Endothelial cell of umbilical vein (primary cell): ENCODE results near the gene ATP8A2. TPM values are rescaled to one million over a fixed set of nuclear protein-coding genes. Genes with fewer than 3 reads are reported as not detected.

ENCODE experiments used
- BruUV-seq: library from RNA; stranded (reverse); fragments of 400-500 nt; replicated peaks from 2 replicates; lab custom pipeline; 2021; lab: Mats Ljungman, UMichigan
- CTCF ChIA-PET: fragments of 300-600, 350-600 bp; sonication (Branson Sonifier 250); formaldehyde crosslinking; loops from one replicate; lab custom pipeline; 2021; ENCODE audit warnings: antibody characterized with exemption, inconsistent platforms; lab: Charles Lee
- POLR2A ChIA-PET: fragments of 300-600, 350-600 bp; sonication (Branson Sonifier 250); formaldehyde crosslinking; loops from one replicate; lab custom pipeline; 2021; ENCODE audit warnings: antibody characterized with exemption, inconsistent platforms; lab: Charles Lee
- DNase-seq: peaks from one replicate; pipeline ENCODE4 v3.0.0-alpha.2; 2011; ENCODE audit warnings: low read depth, low spot score
- FAIRE-seq: peaks from 2 replicates; lab custom pipeline; 2011; peaks lifted over from hg19 to GRCh38; lab: Jason Lieb, UNC
- H2AFZ ChIP-seq: 2 replicates; pipeline ENCODE4 v1.6.0; 2012; ENCODE audit warnings: low read depth, low read length, control low read depth, inconsistent platforms
- H3K27ac ChIP-seq: 2 replicates; pipeline ENCODE4 v1.5.1; 2011; ENCODE audit warnings: low read depth, mild to moderate bottlenecking, control low read depth, low read length, moderate library complexity; ENCODE audit not compliant: insufficient read depth
- H3K27me3 ChIP-seq, 2 experiments: 2 replicates each; pipeline versions ENCODE4 v1.6.0 to v1.6.1; 2011; ENCODE audit warnings: low read length in 2 of 2, mixed read lengths in 1 of 2; ENCODE audit not compliant: control insufficient read depth in 2 of 2, insufficient read depth in 2 of 2
- H3K36me3 ChIP-seq, 2 experiments: 2 replicates in 1 of 2; 3 replicates in 1 of 2; pipeline ENCODE4 v1.5.1; 2011; ENCODE audit warnings: low read length in 2 of 2, mild to moderate bottlenecking in 1 of 2, moderate library complexity in 1 of 2; ENCODE audit not compliant: control insufficient read depth in 2 of 2, insufficient read depth in 2 of 2; ENCODE audit errors: extremely low read depth in 1 of 2
- H3K4me1 ChIP-seq: 3 replicates; pipeline ENCODE4 v1.5.1; 2011; ENCODE audit warnings: mild to moderate bottlenecking, low read length; ENCODE audit not compliant: control insufficient read depth, insufficient read depth; ENCODE audit errors: extremely low read depth
- H3K4me2 ChIP-seq: 2 replicates; pipeline ENCODE4 v1.6.1; 2011; ENCODE audit warnings: low read length, control low read depth, mixed read lengths; ENCODE audit not compliant: insufficient read depth
- H3K4me3 ChIP-seq, 3 experiments: fragments of 200-600 bp in 1 of 3; sonication (generic), shearing (Covaris generic) in 1 of 3; replicated peaks in 1 of 3; 2 replicates each; pipeline ENCODE4 v1.5.1; 2011 to 2016; ENCODE audit warnings: control low read depth in 3 of 3, low read length in 3 of 3, mild to moderate bottlenecking in 2 of 3, inconsistent platforms in 1 of 3, low read depth in 1 of 3, moderate library complexity in 1 of 3; ENCODE audit not compliant: insufficient read depth in 1 of 3
- H3K79me2 ChIP-seq: 2 replicates; pipeline ENCODE4 v1.6.0; 2012; ENCODE audit warnings: low read length, inconsistent platforms; ENCODE audit not compliant: control insufficient read depth, insufficient read depth
- H3K9ac ChIP-seq: replicated peaks from 2 replicates; pipeline ENCODE3; 2011; ENCODE audit warnings: low read length, control low read depth; ENCODE audit not compliant: insufficient read depth; ENCODE audit errors: extremely low read depth
- H3K9me1 ChIP-seq: replicated peaks from 3 replicates; pipeline ENCODE4 v1.6.0; 2011; ENCODE audit warnings: mild to moderate bottlenecking, low read length; ENCODE audit not compliant: control insufficient read depth, insufficient read depth; ENCODE audit errors: extremely low read depth
- H3K9me3 ChIP-seq: replicated peaks from 2 replicates; pipeline ENCODE4 v1.5.1; 2012; ENCODE audit warnings: low read length, inconsistent platforms; ENCODE audit not compliant: control insufficient read depth, insufficient read depth
- H4K20me1 ChIP-seq: replicated peaks from 2 replicates; pipeline ENCODE3; 2011; ENCODE audit warnings: mild to moderate bottlenecking, low read length; ENCODE audit not compliant: control insufficient read depth, insufficient read depth; ENCODE audit errors: extremely low read depth
- CTCF ChIP-seq, 2 donors: IDR thresholded peaks; 1 replicate in 1 of 2; 2 replicates in 1 of 2; pipeline ENCODE4 v1.5.1; 2011; ENCODE audit warnings: low read length in 2 of 2, mild to moderate bottlenecking in 2 of 2, moderate library complexity in 2 of 2, control low read depth in 1 of 2, inconsistent platforms in 1 of 2, low read depth in 1 of 2; ENCODE audit not compliant: insufficient read depth in 1 of 2; ENCODE audit errors: extremely low read depth in 1 of 2
- EZH2 ChIP-seq: IDR thresholded peaks from 2 replicates; pipeline ENCODE4 v1.6.1; 2012; ENCODE audit warnings: borderline replicate concordance, low read depth, mild to moderate bottlenecking, moderate library complexity, low read length, inconsistent platforms; ENCODE audit not compliant: severe bottlenecking
- FOS ChIP-seq: IDR thresholded peaks from 2 replicates; pipeline ENCODE4 v1.6.1; 2011; ENCODE audit warnings: mild to moderate bottlenecking, low read length, moderate library complexity, borderline replicate concordance; ENCODE audit not compliant: insufficient read depth
- GATA2 ChIP-seq: IDR thresholded peaks from 2 replicates; pipeline ENCODE4 v1.7.0; 2011; ENCODE audit warnings: low read depth, mild to moderate bottlenecking, moderate library complexity, mixed read lengths, low read length; ENCODE audit not compliant: insufficient read length, insufficient read depth
- JUN ChIP-seq: IDR thresholded peaks from 2 replicates; pipeline ENCODE4 v1.6.1; 2011; ENCODE audit warnings: borderline replicate concordance, low read depth; ENCODE audit not compliant: insufficient read length, insufficient read depth
- MAX ChIP-seq: IDR thresholded peaks from 2 replicates; pipeline ENCODE4 v1.6.1; 2011; ENCODE audit not compliant: insufficient read depth, insufficient read length
- MYC ChIP-seq: IDR thresholded peaks from one replicate; pipeline ENCODE4 v1.6.1; 2011; ENCODE audit warnings: mild to moderate bottlenecking, low read depth, low read length
- POLR2A ChIP-seq: IDR thresholded peaks from 2 replicates; pipeline ENCODE4 v1.6.1; 2012; ENCODE audit warnings: low read depth, mild to moderate bottlenecking, control low read depth, low read length
- POLR2AphosphoS5 ChIP-seq: IDR thresholded peaks from 2 replicates; pipeline ENCODE4 v1.6.1; 2012; ENCODE audit warnings: low read depth, mild to moderate bottlenecking, control low read depth, low read length, moderate library complexity; ENCODE audit not compliant: insufficient read depth
- dilution Hi-C: fragments of 300-500 bp; cut with MboI; formaldehyde crosslinking; loops from one replicate; pipeline ENCODE4 v1.15.0; 2019; ENCODE audit warnings: low sequenced_read_pairs; ENCODE audit not compliant: extremely low pct_ligation_motif_present
- intact Hi-C: fragments of 100-400 bp; cut with micrococcal nuclease; formaldehyde crosslinking; loops from one replicate; pipeline ENCODE4 v1.10.0; 2022
- polyA plus RNA-seq, 4 experiments: library from polyadenylated mRNA; depleted of rRNA in 3 of 4; stranded (reverse) in 3 of 4; unstranded in 1 of 4; fragments of >200 nt; gene quantifications; 2 replicates each; pipeline versions ENCODE4 v1.2.1 to v1.2.3, GENCODE V29; 2011 to 2012; ENCODE audit warnings: missing spikeins in 1 of 4
- total RNA-seq: library from RNA; stranded (reverse); gene quantifications from 2 replicates; pipeline ENCODE4 v1.2.3, GENCODE V29; 2021

ATP8A2 gene
- total and polyA plus RNA-seq, 2 donors (not counting 3 experiments of a cell fraction or from before 2014, with no cell fraction given), result 0.11 to 0.49 TPM

GRCh38 chr13:25421612-25422011 is 49.8 kb downstream of the ATP8A2 start:
- POLR2A ChIA-PET, result no interaction called here
- H3K4me2 ChIP-seq, result no peak overlapping the region
- TF ChIP-seq MAX (no peak), FOS (no peak), MYC (no peak), CTCF (IDR thresholded peaks at IDR 0.05; ENCODE audit: extremely low read depth in 1 of 2, insufficient read depth in 1 of 2, low read depth in 1 of 2, low read length in 2 of 2) (no peak), EZH2 (no peak), POLR2A (no peak), GATA2 (no peak), JUN (no peak), POLR2AphosphoS5 (no peak)
- H3K4me3 ChIP-seq, result no peak overlapping the region
- dilution Hi-C loops, result no loop called here
- CTCF ChIA-PET, result no interaction called here
- no peak overlapping the region for H3K27ac ChIP-seq
- H4K20me1 ChIP-seq, result no peaks in the 10 kb centered on the region
- H3K27me3 ChIP-seq, result no peaks in the 10 kb centered on the region
- no peak for FAIRE-seq
- BruUV-seq, result no TSS peak
- no peak for DNase-seq
- no peaks in the 10 kb centered on the region for H3K9me1 ChIP-seq
- intact Hi-C loops, result no loop called here
- no peaks in the 10 kb centered on the region for H3K36me3 ChIP-seq
- no peaks in the 10 kb centered on the region for H3K79me2 ChIP-seq
- H2AFZ ChIP-seq, result no peak overlapping the region
- H3K9me3 ChIP-seq, result no peaks in the 10 kb centered on the region
- no peaks in the 10 kb centered on the region for H3K4me1 ChIP-seq
- H3K9ac ChIP-seq, result no peak overlapping the region
